HCT116 (cell line): ENCODE measurements around the gene KXD1. TPM values are rescaled to one million over a fixed set of nuclear protein-coding genes. Genes with fewer than 3 reads are reported as not detected.

ENCODE experiments used
- ATAC-seq: fragments of 200-7000 bp; cut with Tn5 transposase; 2 replicates; pipeline ENCODE4 v1.9.1; 2020; ENCODE audit warnings: mild to moderate bottlenecking, moderate library complexity
- BruUV-seq: library from RNA; stranded (reverse); fragments of 400-500 nt; replicated peaks from 2 replicates; lab custom pipeline; 2021; lab: Mats Ljungman, UMichigan
- CTCF ChIA-PET: fragments of 300-600 bp; sonication (Branson Sonifier 250); formaldehyde crosslinking; loops from one replicate; lab custom pipeline; 2021; ENCODE audit warnings: antibody characterized with exemption; lab: Charles Lee
- POLR2A ChIA-PET: fragments of 300-600, 350-600 bp; sonication (Branson Sonifier 250); formaldehyde crosslinking; loops from one replicate; lab custom pipeline; 2021; ENCODE audit warnings: antibody characterized with exemption; lab: Charles Lee
- RAD21 ChIA-PET, 2 experiments: fragments of 300-600 bp; sonication (Branson Sonifier 250); formaldehyde crosslinking; loops; one replicate each; lab custom pipeline; 2023; ENCODE audit warnings: low total read pairs in 2 of 2; ENCODE audit not compliant: uncharacterized antibody in 2 of 2, unreplicated experiment in 2 of 2, low non-redundant PET in 1 of 2; lab: Charles Lee
- DNase-seq: peaks from one replicate; pipeline ENCODE4 v3.0.0-alpha.2; 2010; ENCODE audit warnings: low read depth, low spot score
- H2AFZ ChIP-seq: fragments of 200-600 bp; shearing (Covaris generic), sonication (generic); 2 replicates; pipeline ENCODE4 v1.6.1; 2017; ENCODE audit warnings: low read depth, mixed run types, mixed read lengths, antibody characterized with exemption, low read length; ENCODE audit not compliant: poor library complexity, severe bottlenecking
- H3K27ac ChIP-seq: 2 replicates; pipeline ENCODE4 v1.5.1; 2012; ENCODE audit warnings: low read depth, low read length
- H3K27me3 ChIP-seq: fragments of 200-600 bp; sonication (generic); 2 replicates; pipeline ENCODE4 v1.6.1; 2016; ENCODE audit warnings: mixed run types, low read length, mixed read lengths; ENCODE audit not compliant: insufficient read depth
- H3K36me3 ChIP-seq, 2 experiments: fragments of 200-500 bp in 1 of 2; fragments of 200-600 bp in 1 of 2; sonication (Bioruptor generic) in 1 of 2; sonication (generic) in 1 of 2; 2 replicates each; pipeline versions ENCODE4 v1.5.1 to v1.6.1; 2014 to 2016; ENCODE audit warnings: low read length in 2 of 2, inconsistent platforms in 1 of 2, mixed read lengths in 1 of 2, mixed run types in 1 of 2; ENCODE audit not compliant: insufficient read depth in 2 of 2, control insufficient read depth in 1 of 2
- H3K4me1 ChIP-seq, 2 experiments: fragments of 200-600 bp in 1 of 2; sonication (generic) in 1 of 2; 2 replicates each; pipeline versions ENCODE4 v1.5.1 to v1.6.1; 2012 to 2017; ENCODE audit warnings: low read length in 2 of 2, inconsistent platforms in 1 of 2, mild to moderate bottlenecking in 1 of 2, mixed read lengths in 1 of 2, mixed run types in 1 of 2, moderate library complexity in 1 of 2; ENCODE audit not compliant: insufficient read depth in 2 of 2, control insufficient read depth in 1 of 2
- H3K4me2 ChIP-seq: fragments of 200-600 bp; sonication (generic); 2 replicates; pipeline ENCODE4 v1.6.1; 2017; ENCODE audit warnings: mixed run types, low read length, mixed read lengths
- H3K4me3 ChIP-seq, 2 experiments: fragments of 200-600 bp in 1 of 2; sonication (generic) in 1 of 2; replicated peaks in 1 of 2; 2 replicates each; pipeline ENCODE4 v1.5.1; 2011 to 2016; ENCODE audit warnings: low read length in 2 of 2, control low read depth in 1 of 2, low read depth in 1 of 2, mild to moderate bottlenecking in 1 of 2, mixed read lengths in 1 of 2, mixed run types in 1 of 2
- H3K79me2 ChIP-seq: fragments of 200-600 bp; sonication (generic); 2 replicates; pipeline ENCODE4 v1.6.1; 2017; ENCODE audit warnings: mild to moderate bottlenecking, mixed run types, low read length, moderate library complexity, mixed read lengths; ENCODE audit not compliant: insufficient read depth
- H3K9ac ChIP-seq: fragments of 200-600 bp; sonication (generic); 2 replicates; pipeline ENCODE4 v1.6.1; 2016; ENCODE audit warnings: low read length, mixed read lengths
- H3K9me2 ChIP-seq: fragments of 200-600 bp; sonication (generic), shearing (Covaris generic); 2 replicates; pipeline ENCODE4 v1.6.1; 2017; ENCODE audit warnings: mixed run types, mild to moderate bottlenecking, moderate library complexity; ENCODE audit not compliant: insufficient read depth
- H3K9me3 ChIP-seq, 2 experiments: fragments of 200-500 bp in 1 of 2; fragments of 200-600 bp in 1 of 2; sonication (Bioruptor generic) in 1 of 2; sonication (generic) in 1 of 2; 2 replicates each; pipeline ENCODE4 v1.6.1; 2014 to 2017; ENCODE audit warnings: low read length in 2 of 2, mixed read lengths in 2 of 2, inconsistent platforms in 1 of 2, low read depth in 1 of 2, mild to moderate bottlenecking in 1 of 2, mixed run types in 1 of 2, moderate library complexity in 1 of 2; ENCODE audit not compliant: control insufficient read depth in 1 of 2, insufficient read depth in 1 of 2
- H4K20me1 ChIP-seq: fragments of 200-600 bp; sonication (generic), shearing (Covaris generic); 2 replicates; pipeline ENCODE4 v1.6.1; 2017; ENCODE audit warnings: mixed run types, mild to moderate bottlenecking, moderate library complexity; ENCODE audit not compliant: insufficient read depth
- EZH2 ChIP-seq: fragments of 200-600 bp; sonication (generic); IDR thresholded peaks from 2 replicates; pipeline ENCODE4 v1.6.1; 2017; ENCODE audit warnings: antibody characterized with exemption, mixed run types
- JUND ChIP-seq: IDR thresholded peaks from 2 replicates; pipeline ENCODE4 v1.6.1; 2012
- POLR2A ChIP-seq: IDR thresholded peaks from 2 replicates; pipeline ENCODE4 v1.7.0; 2011; ENCODE audit warnings: borderline replicate concordance; ENCODE audit not compliant: insufficient read depth, insufficient read length; ENCODE audit errors: extremely low read depth
- REST ChIP-seq: IDR thresholded peaks from 2 replicates; pipeline ENCODE4 v1.6.1; 2012; ENCODE audit warnings: low read depth
- SIN3A ChIP-seq: IDR thresholded peaks from 2 replicates; pipeline ENCODE4 v1.6.1; 2012; ENCODE audit warnings: low read depth
- SP1 ChIP-seq: IDR thresholded peaks from 2 replicates; pipeline ENCODE4 v1.6.1; 2012; ENCODE audit warnings: low read depth
- TCF7L2 ChIP-seq: IDR thresholded peaks from 2 replicates; pipeline ENCODE4 v1.7.0; 2011; ENCODE audit warnings: borderline replicate concordance, inconsistent platforms; ENCODE audit not compliant: insufficient read depth, insufficient read length; ENCODE audit errors: extremely low read depth
- intact Hi-C: fragments of 100-400 bp; cut with micrococcal nuclease; formaldehyde crosslinking; loops from 2 replicates; pipeline ENCODE4 v1.10.0; 2022
- total RNA-seq: library from RNA; stranded (reverse); gene quantifications from one replicate; pipeline ENCODE4 v1.2.1, GENCODE V29; 2021; ENCODE audit not compliant: unreplicated experiment
- TF ChIP-seq, protein P1 (sequence below): IDR thresholded peaks from 2 replicates; pipeline ENCODE4 v1.6.1; 2012
- TF ChIP-seq, protein P2 (sequence below), 3 experiments: fragments of 200-600 bp in 1 of 3; sonication (generic) in 1 of 3; IDR thresholded peaks in 2 of 3; conservative IDR thresholded peaks in 1 of 3; 2 replicates each; pipeline ENCODE4 v1.5.1; 2012 to 2017; ENCODE audit warnings: low read depth in 2 of 3, low read length in 2 of 3, antibody characterized with exemption in 1 of 3, borderline replicate concordance in 1 of 3, control low read depth in 1 of 3, mild to moderate bottlenecking in 1 of 3, mixed read lengths in 1 of 3, mixed run types in 1 of 3, moderate library complexity in 1 of 3; ENCODE audit not compliant: insufficient read depth in 1 of 3
- TF ChIP-seq, protein P3 (sequence below): IDR thresholded peaks from 2 replicates; pipeline ENCODE4 v1.6.1; 2011; ENCODE audit warnings: mild to moderate bottlenecking, low read length, moderate library complexity; ENCODE audit not compliant: insufficient replicate concordance; ENCODE audit errors: extremely low read depth

KXD1 gene
- total RNA-seq, 1 experiment from 2014 or later, result 139 TPM

DNA sequence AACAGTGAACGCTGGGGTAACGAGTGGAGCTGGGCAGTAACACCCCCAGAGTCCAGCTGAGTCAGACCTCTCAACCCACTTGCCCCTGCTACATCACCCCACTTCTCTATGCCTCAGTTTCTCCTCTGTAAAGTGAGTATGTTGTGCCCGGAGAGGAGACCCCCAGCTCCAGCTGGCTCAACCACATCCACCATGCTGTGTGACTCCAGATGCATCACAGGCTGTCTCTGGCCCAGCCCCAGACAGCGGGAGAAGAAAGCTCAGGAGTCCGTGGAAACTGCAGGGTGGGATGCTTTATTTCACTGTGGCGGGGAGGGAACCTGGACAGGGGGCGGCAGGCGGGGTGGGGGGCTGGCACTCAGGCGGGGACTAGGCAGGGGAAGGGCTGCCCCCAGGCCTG is 26.2 kb upstream of the KXD1 start:
- intact Hi-C loops, result no loop called here
- H2AFZ ChIP-seq, result no peak overlapping the region
- ChIA-PET RAD21 (no interaction called here), POLR2A (interaction anchor here (0.9 kb wide), 1 partner anchor 26 kb away, joined by 3 read pairs; the partner anchor contains the start of gene KXD1), CTCF (no interaction called here)
- H3K9ac ChIP-seq, result no peak overlapping the region
- H3K4me1 ChIP-seq, result peaks cover 2 to 9% of the 10 kb centered on the region in 2 experiments; a peak in 3 of 4 replicates
- H3K79me2 ChIP-seq, result no peaks in the 10 kb centered on the region
- ATAC-seq, result no peak
- H3K27me3 ChIP-seq, result no peaks in the 10 kb centered on the region
- BruUV-seq, result no TSS peak
- H3K4me2 ChIP-seq, result no peak overlapping the region
- no peaks in the 10 kb centered on the region for H3K9me2 ChIP-seq
- DNase-seq, result no peak
- H3K4me3 ChIP-seq, result no peak overlapping the region
- peaks cover 2 to 6% of the 10 kb centered on the region in 2 experiments; a peak in 3 of 4 replicates for H3K36me3 ChIP-seq
- TF ChIP-seq REST (no peak), TCF7L2 (no peak), JUND (no peak), SIN3A (no peak), SP1 (no peak), EZH2 (no peak), POLR2A (no peak)
- TF ChIP-seq, protein P1, sequence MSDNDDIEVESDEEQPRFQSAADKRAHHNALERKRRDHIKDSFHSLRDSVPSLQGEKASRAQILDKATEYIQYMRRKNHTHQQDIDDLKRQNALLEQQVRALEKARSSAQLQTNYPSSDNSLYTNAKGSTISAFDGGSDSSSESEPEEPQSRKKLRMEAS, result no peak
- TF ChIP-seq, protein P2, sequence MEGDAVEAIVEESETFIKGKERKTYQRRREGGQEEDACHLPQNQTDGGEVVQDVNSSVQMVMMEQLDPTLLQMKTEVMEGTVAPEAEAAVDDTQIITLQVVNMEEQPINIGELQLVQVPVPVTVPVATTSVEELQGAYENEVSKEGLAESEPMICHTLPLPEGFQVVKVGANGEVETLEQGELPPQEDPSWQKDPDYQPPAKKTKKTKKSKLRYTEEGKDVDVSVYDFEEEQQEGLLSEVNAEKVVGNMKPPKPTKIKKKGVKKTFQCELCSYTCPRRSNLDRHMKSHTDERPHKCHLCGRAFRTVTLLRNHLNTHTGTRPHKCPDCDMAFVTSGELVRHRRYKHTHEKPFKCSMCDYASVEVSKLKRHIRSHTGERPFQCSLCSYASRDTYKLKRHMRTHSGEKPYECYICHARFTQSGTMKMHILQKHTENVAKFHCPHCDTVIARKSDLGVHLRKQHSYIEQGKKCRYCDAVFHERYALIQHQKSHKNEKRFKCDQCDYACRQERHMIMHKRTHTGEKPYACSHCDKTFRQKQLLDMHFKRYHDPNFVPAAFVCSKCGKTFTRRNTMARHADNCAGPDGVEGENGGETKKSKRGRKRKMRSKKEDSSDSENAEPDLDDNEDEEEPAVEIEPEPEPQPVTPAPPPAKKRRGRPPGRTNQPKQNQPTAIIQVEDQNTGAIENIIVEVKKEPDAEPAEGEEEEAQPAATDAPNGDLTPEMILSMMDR (IDR thresholded peaks at IDR 0.05 in 2 of 3, conservative IDR thresholded peaks at IDR 0.05 in 1 of 3; ENCODE audit: borderline replicate concordance in 1 of 3, insufficient read depth in 1 of 3, low read depth in 2 of 3, low read length in 2 of 3), result no peak
- TF ChIP-seq, protein P3, sequence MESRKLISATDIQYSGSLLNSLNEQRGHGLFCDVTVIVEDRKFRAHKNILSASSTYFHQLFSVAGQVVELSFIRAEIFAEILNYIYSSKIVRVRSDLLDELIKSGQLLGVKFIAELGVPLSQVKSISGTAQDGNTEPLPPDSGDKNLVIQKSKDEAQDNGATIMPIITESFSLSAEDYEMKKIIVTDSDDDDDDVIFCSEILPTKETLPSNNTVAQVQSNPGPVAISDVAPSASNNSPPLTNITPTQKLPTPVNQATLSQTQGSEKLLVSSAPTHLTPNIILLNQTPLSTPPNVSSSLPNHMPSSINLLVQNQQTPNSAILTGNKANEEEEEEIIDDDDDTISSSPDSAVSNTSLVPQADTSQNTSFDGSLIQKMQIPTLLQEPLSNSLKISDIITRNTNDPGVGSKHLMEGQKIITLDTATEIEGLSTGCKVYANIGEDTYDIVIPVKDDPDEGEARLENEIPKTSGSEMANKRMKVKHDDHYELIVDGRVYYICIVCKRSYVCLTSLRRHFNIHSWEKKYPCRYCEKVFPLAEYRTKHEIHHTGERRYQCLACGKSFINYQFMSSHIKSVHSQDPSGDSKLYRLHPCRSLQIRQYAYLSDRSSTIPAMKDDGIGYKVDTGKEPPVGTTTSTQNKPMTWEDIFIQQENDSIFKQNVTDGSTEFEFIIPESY, result no peak
- H3K9me3 ChIP-seq, result no peaks in the 10 kb centered on the region
- H3K27ac ChIP-seq, result no peak overlapping the region
- H4K20me1 ChIP-seq, result no peaks in the 10 kb centered on the region
